ENCODE data around the gene USP12.

USP12 gene

GRCh38 chr13:27170516-27171243 is 931 bp downstream of the USP12 start:
- DNase-seq (ENCODE audit: extremely low read depth, low read depth), result no peak
- no peak for TF ChIP-seq CTCF (IDR thresholded peaks at IDR 0.05; ENCODE audit: low read depth, low read length)

GRCh38 chr13:27170221-27170515 is 1.4 kb downstream of the USP12 start:
- TF ChIP-seq CTCF (IDR thresholded peaks at IDR 0.05; ENCODE audit: low read depth, low read length), result no peak
- DNase-seq (ENCODE audit: extremely low read depth, low read depth), result no peak

- no peak; the same call in 1 of the 2 replicates for TF ChIP-seq CTCF (IDR thresholded peaks at IDR 0.05; ENCODE audit: low read depth, low read length)
- DNase-seq (ENCODE audit: extremely low read depth, low read depth), result no peak
These were observed 2.5 kb downstream of the USP12 start for GRCh38 chr13:27168906-27169657.

GRCh38 chr13:27168086-27168485 is 3.5 kb downstream of the USP12 start:
- no peak for DNase-seq (ENCODE audit: extremely low read depth, low read depth)
- TF ChIP-seq CTCF (IDR thresholded peaks at IDR 0.05; ENCODE audit: low read depth, low read length), result no peak

- DNase-seq (ENCODE audit: extremely low read depth, low read depth), result no peak
- no peak for TF ChIP-seq CTCF (IDR thresholded peaks at IDR 0.05; ENCODE audit: low read depth, low read length)
These were observed 5.3 kb downstream of the USP12 start for GRCh38 chr13:27166313-27166712.

GRCh38 chr13:27161980-27162379 is 9.6 kb downstream of the USP12 start:
- no peak for TF ChIP-seq CTCF (IDR thresholded peaks at IDR 0.05; ENCODE audit: low read depth, low read length)
- no peak for DNase-seq (ENCODE audit: extremely low read depth, low read depth)

GRCh38 chr13:27161423-27161822 is 10.2 kb downstream of the USP12 start:
- no peak for TF ChIP-seq CTCF (IDR thresholded peaks at IDR 0.05; ENCODE audit: low read depth, low read length)
- no peak for DNase-seq (ENCODE audit: extremely low read depth, low read depth)

All from AG09319 (cell line).